Hematopoietic multipotent progenitor cell treated with erythropoietin and hydrocortisone succinate and interleukin-3 and kit ligand, for 6 days (in vitro differentiated cells): ENCODE measurements around the gene UBE2K.
A peak's percentile ranks its signal among the peaks of the same experiment; 100 is the strongest.
"Not testable (repeated sequence)": the region's sequence is repeated elsewhere in the genome, so short reads cannot be mapped to it uniquely, and the experiment has no call there.

Source experiments
- DNase-seq: peaks from one replicate; pipeline ENCODE4 v3.0.0-alpha.2; 2015

The UBE2K gene

GRCh38 chr4:39731908-39732307, 34.0 kb downstream of the UBE2K start:
- DNase-seq = no peak

GRCh38 chr4:39732728-39733127, 34.8 kb downstream of the UBE2K start:
- DNase-seq = no peak

DNA sequence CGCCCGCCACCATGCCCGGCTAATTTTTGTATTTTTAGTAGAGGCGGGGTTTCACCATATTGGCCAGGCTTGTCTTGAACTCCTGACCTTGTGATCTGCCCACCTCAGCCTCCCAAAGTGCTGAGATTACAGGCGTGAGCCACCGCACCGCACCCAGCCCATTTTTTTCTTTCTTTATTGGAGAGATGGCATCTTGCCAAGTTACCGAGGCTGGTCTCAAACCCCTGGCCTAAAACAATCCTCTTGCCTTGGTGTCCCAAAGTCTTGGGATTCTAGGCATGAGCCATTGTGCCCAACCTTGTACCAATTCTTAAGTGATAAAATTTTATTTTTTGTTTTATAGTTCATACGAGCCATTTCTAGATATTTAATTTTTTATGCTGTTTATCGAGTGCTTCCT, 41.7 kb downstream of the UBE2K start:
- DNase-seq = not testable (repeated sequence)

DNA sequence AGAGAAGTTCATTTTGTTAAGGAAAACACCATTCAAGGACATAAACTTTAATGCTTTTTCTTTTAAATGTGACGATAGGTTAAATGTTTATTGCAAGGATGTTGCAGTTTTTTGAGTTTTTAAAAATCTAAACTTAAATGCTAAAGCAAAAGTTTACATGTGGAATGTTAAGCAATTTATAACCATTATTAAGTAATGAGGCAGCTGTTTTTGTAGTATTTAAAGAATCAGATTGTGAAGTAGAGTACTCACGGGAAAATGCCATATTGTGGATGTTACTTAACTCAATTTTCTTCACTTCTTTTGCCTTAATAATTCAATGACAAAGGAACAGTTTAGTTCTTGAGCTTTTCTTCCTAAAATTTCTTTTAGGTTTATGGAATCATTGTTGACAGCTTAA, 43.5 kb downstream of the UBE2K start:
- no peak for DNase-seq

- no peak for DNase-seq
These were observed 48.0 kb downstream of the UBE2K start for GRCh38 chr4:39745920-39746319.

DNA sequence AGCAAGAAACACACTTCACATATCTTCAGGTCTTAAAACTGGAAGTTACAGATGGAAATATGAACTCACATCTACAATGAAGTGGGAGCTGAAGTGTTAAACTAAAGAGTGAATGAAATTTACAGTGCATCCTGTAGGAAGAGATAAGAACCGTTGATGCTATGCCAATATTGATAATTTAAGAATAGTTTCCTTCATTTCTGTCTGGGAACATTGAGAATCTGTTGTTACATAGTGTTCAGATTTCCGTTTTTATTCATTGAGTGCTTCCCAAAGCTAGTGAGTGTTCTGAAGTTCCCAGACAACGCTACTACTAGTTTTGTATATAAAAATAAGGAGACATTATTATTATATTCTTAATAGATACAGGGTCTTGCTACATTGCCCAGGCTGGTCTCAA, 52.3 kb downstream of the UBE2K start:
- DNase-seq = peak; percentile 16

DNA sequence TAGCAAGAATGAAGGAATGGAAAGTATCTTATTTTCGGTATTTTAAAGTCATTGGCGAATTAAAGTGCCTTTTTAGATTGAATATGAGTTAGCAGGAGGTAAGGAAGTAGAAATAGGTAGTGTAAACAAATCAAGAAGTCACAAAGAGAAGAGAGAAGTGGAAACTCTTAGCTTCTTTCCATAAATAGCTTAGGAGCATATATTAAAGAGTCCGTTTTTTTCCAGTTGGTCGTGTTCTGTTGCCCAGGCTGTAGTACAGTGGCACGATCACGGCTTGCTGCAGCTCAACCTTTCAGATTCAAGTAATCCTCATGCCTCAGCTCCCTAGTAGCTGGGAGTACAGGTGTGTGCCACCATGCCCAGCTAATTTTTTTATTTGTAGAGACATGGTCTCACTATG, 56.4 kb downstream of the UBE2K start:
- no peak for DNase-seq

GRCh38 chr4:39756159-39756558, 58.2 kb downstream of the UBE2K start:
- DNase-seq = no peak

- no peak for DNase-seq
These were observed 60.2 kb downstream of the UBE2K start for GRCh38 chr4:39758176-39758575.

DNA sequence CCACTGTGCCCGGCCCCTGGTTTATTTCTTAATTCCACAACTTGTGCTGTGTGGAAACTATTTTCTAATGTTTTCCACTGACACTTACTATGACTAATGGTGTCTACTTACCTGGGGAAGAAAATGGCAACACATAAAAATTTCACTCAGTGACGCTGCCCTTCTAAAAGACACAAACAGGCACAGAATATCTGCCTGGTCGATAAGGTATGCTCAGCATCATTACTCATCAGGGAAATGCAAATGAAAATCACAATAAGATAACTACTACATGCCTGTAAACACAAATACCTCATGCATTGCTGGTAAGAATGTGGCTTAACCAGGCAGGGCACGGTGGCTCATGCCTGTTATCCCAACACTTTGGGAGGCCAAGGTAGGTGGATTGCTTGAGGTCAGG, 61.6 kb downstream of the UBE2K start:
- DNase-seq = no peak

DNA sequence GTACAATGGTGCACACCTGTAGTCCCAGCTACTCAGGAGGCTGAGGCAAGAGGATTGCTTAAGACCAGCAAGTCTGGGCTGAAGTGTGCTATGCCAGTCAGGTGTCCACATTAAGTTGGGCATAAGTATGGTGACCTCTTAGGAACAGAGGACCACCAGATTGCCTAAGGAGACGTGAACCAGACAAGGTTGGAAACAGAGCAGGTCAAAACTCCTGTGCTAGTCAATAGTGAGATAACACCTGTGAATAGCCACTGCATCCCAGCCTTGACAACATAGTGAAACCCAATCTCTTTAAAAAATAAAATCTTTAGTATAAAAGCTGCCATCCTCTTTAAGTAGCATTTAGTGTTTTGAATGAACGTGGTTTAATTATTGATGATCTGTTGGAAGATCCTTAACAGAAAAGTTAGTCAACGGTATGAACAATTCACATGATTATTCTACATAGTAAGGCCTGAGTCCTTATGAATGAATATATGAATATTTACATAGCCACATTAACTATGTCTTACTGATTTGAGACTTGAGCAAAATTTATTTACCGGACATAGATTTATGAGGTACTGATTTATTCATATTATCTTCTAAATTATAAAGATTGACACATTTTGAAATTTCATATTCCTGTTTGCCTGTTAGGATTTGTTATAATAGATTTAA, 63.2 kb downstream of the UBE2K start:
- no peak for DNase-seq

GRCh38 chr4:39763714-39764572, 66.0 kb downstream of the UBE2K start:
- no peak for DNase-seq

GRCh38 chr4:39770005-39770404, 72.1 kb downstream of the UBE2K start:
- no peak for DNase-seq

DNA sequence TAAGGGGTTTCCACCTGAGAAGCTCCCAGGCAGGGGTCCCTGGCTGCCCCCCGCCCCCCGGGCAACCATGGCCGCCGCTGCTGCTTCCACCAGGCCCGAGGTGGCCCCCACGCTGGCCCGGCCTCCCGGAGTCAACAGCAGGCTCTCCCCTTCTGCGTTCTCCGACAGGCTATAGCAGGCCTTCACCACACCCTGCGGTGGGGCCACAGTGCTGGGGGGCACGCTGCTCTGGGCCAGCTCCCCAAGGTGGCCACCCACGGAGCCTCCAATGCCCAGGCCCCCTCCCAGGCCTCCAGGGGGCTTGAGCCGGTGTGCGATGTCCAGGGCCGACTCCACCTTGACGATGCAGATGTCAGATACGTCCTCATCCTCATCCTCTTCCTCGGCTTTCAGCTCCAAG, 72.5 kb downstream of the UBE2K start:
- no peak for DNase-seq

DNA sequence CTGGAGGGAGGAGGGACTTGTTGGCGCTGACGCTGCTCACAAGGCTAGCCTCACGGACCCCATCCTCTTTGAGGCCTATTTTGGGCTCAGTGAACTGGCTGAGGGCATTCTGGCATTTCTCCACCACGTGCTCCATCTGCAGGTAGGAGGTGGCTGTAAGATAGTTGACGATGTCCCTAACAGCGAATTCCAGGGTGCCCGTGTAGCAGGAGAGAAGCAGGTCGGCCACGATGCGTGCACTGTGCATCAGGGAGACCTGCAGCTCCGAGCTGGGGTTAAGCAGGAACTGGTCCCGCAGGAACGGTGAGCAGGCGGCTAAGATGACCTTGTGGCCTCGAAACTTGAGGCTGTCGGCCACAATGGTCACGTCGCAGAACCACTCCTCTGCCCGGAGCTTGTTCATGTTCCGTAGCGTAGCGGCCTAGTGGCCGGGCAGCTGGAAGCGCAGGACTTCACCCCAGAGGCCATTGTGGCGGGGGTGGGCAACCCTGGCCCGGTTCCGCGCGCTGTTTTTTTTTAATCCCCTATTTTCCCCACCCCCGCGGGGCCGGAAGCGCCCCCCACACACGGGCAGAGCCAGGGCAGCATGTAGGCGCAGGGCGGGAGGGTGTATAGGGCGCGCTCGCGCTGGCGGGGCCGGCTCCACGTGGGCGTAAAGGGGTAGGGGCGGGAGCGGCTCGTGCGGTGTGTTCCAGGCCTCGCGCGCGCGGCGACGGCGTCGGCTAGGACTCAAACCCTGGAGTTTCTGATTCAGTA, 73.2 kb downstream of the UBE2K start:
- DNase-seq = no peak

DNA sequence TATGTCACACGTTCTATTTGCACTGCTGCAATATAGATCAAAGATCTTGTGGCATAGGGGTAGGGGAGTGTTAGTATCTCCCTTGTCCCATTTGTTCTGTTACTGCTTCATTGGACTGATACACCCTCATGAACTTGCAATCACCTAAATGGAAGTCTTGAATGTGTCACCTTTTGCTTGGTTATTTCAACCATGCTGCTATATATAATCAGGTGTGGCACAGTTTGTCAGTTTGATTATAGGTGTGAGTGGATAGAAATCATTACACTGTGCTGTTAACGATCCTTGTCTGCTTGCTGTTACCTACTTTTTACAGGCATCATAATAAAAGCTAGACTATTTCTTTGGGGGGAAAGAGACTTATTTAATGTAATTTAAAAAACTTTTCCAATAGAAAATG, 84.1 kb downstream of the UBE2K start:
- DNase-seq = not testable (repeated sequence)

DNA sequence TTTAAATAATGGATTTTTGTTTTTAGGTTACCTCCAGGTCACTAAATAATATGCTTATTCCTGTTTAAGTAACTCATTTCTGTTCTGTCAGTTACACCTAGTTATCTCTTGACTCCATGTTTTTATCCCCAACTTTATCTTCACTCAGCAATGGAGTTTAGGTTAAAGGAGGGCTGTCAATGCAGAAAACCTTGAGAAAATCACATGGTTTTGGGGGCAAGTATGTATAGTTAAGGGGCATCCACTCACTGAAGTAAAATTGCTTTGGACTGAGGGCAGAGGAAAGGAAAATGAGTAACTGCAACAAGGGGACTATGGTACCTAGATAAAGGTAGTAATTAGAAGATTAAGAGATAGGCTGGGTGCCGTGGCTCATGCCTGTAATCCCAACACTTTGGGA, 87.1 kb downstream of the UBE2K start:
- DNase-seq = peak; percentile 54

DNA sequence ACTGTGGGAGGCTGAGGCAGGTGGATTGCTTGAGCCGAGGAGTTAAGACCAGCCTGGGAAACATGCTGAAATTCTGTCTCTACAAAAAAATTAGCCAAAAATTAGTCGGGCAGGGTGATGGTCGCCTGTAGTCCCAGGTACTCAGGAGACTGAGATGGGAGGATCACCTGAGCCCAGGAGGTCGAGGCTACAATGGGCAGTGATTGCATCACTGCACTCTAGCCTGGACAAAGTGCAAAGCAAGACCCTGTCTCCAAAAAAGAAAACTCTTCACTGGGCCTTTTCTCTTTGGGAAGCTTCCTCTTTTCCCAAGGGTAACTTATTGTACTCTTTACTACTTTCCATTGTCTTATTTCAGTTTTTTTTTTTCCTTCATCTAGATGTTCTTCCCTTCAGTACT, 88.9 kb downstream of the UBE2K start:
- DNase-seq = no peak

GRCh38 chr4:39792128-39792527, 94.2 kb downstream of the UBE2K start:
- no peak for DNase-seq

GRCh38 chr4:39792529-39792928, 94.6 kb downstream of the UBE2K start:
- DNase-seq = peak; percentile 83

- DNase-seq = not testable (repeated sequence)
These were observed 95.0 kb downstream of the UBE2K start for GRCh38 chr4:39792976-39793375.

DNA sequence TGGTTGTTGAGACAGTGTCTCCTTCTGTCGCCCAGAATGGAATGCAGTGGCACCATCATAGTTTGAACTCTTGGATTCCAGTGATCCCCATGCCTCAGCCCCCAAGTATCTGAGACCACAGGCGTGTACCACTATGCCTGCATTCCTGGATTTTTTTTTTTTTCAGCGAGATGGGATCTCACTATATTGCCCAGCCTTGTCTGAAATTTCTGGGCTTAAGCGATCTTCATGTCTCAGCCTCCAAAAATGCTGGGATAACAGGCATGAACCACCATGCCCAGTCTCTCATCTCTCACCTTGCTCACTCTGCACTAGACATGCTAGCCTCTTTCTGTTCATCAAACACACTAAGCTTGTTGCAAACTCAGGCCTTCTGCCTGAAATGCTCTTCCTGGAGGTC, 104.1 kb downstream of the UBE2K start:
- DNase-seq = no peak

- peak; percentile 49 for DNase-seq
These were observed 110.4 kb downstream of the UBE2K start for GRCh38 chr4:39808231-39808749.

- DNase-seq = no peak
These were observed 114.6 kb downstream of the UBE2K start for GRCh38 chr4:39812500-39812899.
